ENCODE measurements around the gene ARHGEF26.

The ARHGEF26 gene

DNA sequence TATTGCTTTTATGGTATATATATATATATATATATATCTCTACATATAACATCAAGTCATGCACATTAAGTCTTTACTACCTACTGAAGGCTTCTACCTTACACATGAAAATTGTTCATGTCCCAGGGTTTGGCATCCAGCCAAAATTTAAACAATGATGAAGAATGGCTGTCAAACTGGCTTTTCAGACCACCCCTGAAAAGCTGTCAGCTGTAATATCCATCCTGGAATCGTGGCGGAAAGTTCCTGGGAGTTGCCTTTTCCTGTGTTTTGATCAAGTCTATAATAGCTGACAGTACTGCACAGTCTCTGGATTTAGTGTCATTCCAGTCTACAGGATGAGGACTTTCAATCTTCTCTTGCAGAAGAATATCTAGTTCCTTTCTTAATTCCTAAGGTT lies 154.8 kb downstream of the ARHGEF26 start:
- DNase-seq = no peak

DNA sequence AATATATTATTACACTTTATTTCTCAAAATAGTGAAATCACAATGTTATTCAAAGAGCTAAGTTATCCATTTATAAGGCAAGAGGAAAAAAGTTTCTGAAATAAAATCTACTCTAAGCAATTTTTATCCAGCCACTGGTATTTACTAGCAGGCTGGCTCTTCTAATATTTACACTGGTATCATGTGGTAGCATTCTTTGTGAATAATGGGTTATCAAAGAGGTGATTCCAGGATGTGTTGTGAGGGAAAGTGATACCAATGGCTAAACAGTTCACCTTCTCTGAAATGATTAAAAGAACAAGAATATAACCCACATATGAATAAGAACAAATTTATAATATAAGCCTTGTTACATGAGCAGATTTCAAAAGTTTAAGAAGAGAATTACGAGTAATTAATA lies 159.0 kb downstream of the ARHGEF26 start:
- no peak for DNase-seq

GRCh38 chr3:154285221-154285620 lies 164.0 kb downstream of the ARHGEF26 start:
- DNase-seq = no peak

GRCh38 chr3:154290187-154290586 lies 169.0 kb downstream of the ARHGEF26 start:
- DNase-seq = no peak

DNA sequence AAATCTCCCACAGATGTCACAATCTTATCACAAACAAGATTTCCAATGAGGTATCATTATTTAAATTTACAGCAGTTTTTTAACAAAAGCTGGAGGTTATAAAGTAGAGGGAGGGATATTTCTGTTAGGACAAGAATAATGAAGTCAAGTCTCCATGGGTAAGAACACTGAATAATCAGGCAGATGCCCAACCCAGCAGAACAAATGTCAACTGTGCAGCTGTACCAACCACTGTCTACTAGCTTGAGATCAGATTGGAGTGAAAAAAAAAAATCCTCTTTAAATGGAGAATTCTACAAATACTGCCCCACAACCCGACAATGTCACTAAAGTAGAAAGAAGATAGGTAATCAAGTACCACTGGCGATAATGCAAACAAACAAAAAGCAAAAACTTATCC lies 172.8 kb downstream of the ARHGEF26 start:
- DNase-seq = no peak

DNA sequence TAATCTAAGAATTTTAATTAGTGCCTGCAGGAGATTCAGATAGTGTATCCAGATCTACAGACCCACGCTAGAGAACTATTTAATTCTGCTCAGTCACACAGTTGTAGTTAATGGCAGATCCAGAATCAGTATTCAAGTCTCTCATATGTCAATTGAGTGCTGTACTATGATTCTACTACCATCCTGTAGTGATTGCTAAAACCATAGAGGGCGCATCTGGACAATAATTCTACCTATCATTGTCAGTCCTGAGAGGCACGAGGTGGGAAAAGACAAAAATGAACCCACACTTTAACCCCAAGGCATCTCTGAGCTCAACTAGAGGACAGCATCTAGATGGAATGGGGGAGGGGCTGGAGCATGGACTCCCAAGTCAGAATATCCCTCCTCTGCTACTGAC lies 180.4 kb downstream of the ARHGEF26 start:
- DNase-seq = no peak

DNA sequence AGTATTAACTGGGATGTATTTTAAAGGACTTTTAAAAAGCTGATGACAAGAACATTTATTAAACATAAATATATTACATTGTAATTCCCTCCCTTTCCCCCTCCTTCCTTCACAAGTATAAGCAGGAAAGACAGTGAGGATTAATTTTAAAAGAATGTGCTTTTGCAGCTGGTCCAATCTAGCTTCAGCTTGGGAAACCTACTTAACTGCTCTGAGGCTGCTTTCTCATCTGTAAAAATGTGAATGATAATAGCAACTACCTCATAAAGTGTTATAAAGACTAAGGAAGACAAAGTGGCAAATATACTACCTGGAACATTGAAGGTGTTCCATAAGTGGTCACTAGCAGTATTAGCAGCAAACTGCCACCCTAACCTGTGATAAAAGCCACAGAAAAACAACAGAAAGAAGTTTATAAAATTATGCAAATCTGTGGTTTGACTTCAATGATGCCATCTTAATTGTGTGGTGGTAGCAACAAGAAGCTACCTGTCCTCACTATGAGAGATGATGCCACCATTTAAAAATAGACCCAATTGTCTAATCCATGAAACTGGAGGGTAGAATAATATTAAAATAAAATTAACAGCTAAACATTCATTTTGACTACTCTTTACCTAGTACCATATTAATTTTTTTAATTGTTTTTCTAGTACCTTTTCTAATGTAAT lies 183.1 kb downstream of the ARHGEF26 start:
- DNase-seq = no peak

DNA sequence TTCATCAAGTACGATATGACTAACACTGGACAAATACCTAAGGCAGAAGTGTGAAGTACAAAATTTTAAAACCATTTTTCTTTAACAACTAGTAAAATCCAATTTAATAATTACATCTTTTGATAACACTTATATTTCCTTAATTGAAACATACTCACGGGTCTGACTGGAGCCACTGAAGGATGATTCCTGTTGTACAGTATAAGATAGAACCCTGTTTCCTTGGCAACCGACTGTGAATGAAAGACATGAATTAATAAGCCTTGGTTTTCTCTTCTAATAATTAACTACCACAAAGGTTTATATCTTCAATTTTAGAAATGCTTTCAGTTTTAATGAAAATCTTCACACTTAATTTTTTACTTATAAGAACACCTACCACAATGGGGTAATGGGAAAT lies 183.7 kb downstream of the ARHGEF26 start:
- DNase-seq = no peak

DNA sequence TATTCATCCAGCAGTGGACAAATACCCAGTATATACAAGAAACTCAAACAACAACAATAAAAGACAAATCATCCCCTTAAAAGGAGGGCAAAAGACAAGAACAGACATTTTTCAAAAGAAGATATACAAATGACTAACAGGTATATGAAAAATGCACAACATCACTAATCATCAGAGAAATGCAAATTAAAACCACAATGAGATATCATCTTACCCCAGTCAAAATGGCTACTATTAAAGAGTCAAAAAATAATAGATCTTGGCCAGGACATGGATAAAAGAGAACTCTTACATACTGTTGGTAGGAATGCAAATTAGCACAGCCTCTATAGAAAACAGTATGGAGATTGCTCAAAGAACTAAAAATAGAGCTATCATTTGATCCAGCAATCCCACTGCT lies 186.2 kb downstream of the ARHGEF26 start:
- no peak for DNase-seq
